Activated CD8-positive, alpha-beta memory T cell treated with anti-CD3 and anti-CD28 coated beads, Interleukin-2, amount 10 ng/mL, durations not matched to agents 7 days and 5 days (primary cell): ENCODE measurements around the gene ARF3. TPM values are rescaled to one million over a fixed set of nuclear protein-coding genes. Genes with fewer than 3 reads are reported as not detected.
A peak's percentile ranks its signal among the peaks of the same experiment; 100 is the strongest.

ENCODE experiments used
- ATAC-seq: fragments of 150-1000 bp; cut with Tn5 transposase; one replicate; pipeline ENCODE4 v1.10.0; 2021; ENCODE audit warnings: moderate library complexity
- CTCF ChIA-PET: fragments of 350-600 bp; sonication (Branson Sonifier 250); formaldehyde crosslinking; loops from one replicate; lab custom pipeline; 2021; ENCODE audit warnings: antibody characterized with exemption; lab: Charles Lee
- DNase-seq: peaks from one replicate; pipeline ENCODE4 v3.0.0-alpha.2; 2020
- H3K27ac Mint-ChIP-seq: one replicate; pipeline ENCODE4 v1.8.0; 2021; ENCODE audit warnings: mild to moderate bottlenecking, mixed read lengths
- H3K27me3 Mint-ChIP-seq: one replicate; pipeline ENCODE4 v1.8.0; 2021; ENCODE audit warnings: mixed read lengths
- H3K36me3 Mint-ChIP-seq: one replicate; pipeline ENCODE4 v1.8.0; 2021; ENCODE audit warnings: mild to moderate bottlenecking, mixed read lengths
- H3K4me1 Mint-ChIP-seq: one replicate; pipeline ENCODE4 v1.8.0; 2021; ENCODE audit warnings: mixed read lengths
- H3K4me3 Mint-ChIP-seq: one replicate; pipeline ENCODE4 v1.8.0; 2021; ENCODE audit warnings: mild to moderate bottlenecking, moderate library complexity, mixed read lengths
- H3K9me3 Mint-ChIP-seq: one replicate; pipeline ENCODE4 v1.8.0; 2022; ENCODE audit warnings: low read depth, mixed read lengths
- total RNA-seq, 2 experiments: library from RNA; stranded (reverse); gene quantifications; one replicate each; pipeline ENCODE4 v1.2.3, GENCODE V29; 2021

The ARF3 gene
- total RNA-seq, 2 experiments from 2014 or later = 89.4 to 118 TPM

GRCh38 chr12:48968467-48968866 is 11.2 kb upstream of the ARF3 start:
- no peak overlapping the region for H3K27ac Mint-ChIP-seq
- H3K36me3 Mint-ChIP-seq = peaks cover 2% of the 10 kb centered on the region
- no peaks in the 10 kb centered on the region for H3K9me3 Mint-ChIP-seq
- DNase-seq (no peak), ATAC-seq (no peak)
- H3K4me3 Mint-ChIP-seq = no peak overlapping the region
- peaks cover 33% of the 10 kb centered on the region for H3K4me1 Mint-ChIP-seq
- CTCF ChIA-PET = interaction anchor here (0.8 to 39.1 kb wide), 8 partner anchors 9 to 115 kb away, joined by 3 to 921 read pairs (median 4); partner anchors contain the start of genes ARF3, DDN and WNT1
- peaks cover 63% of the 10 kb centered on the region for H3K27me3 Mint-ChIP-seq

GRCh38 chr12:48967991-48968390 is 10.7 kb upstream of the ARF3 start:
- CTCF ChIA-PET = interaction anchor here (0.8 to 39.1 kb wide), 9 partner anchors 10 to 252 kb away, joined by 3 to 921 read pairs (median 3); partner anchors contain the start of genes ARF3, DDN and WNT1
- Mint-ChIP-seq H3K27ac (no peak overlapping the region), H3K4me1 (peaks cover 32% of the 10 kb centered on the region), H3K36me3 (peaks cover 2% of the 10 kb centered on the region), H3K4me3 (no peak overlapping the region), H3K27me3 (peaks cover 58% of the 10 kb centered on the region), H3K9me3 (no peaks in the 10 kb centered on the region)
- ATAC-seq (no peak), DNase-seq (no peak)

GRCh38 chr12:48966177-48966895 is 9.0 kb upstream of the ARF3 start:
- DNase-seq (no peak), ATAC-seq (no peak)
- no peak overlapping the region for H3K4me3 Mint-ChIP-seq
- H3K27me3 Mint-ChIP-seq = peaks cover 47% of the 10 kb centered on the region
- H3K36me3 Mint-ChIP-seq = peaks cover 2% of the 10 kb centered on the region
- H3K4me1 Mint-ChIP-seq = peaks cover 17% of the 10 kb centered on the region
- CTCF ChIA-PET = interaction anchor here (1.1 to 39.1 kb wide), 4 partner anchors 25 to 113 kb away, joined by 3 to 921 read pairs (median 4); partner anchors contain the start of genes DDN and WNT1
- H3K9me3 Mint-ChIP-seq = no peaks in the 10 kb centered on the region
- H3K27ac Mint-ChIP-seq = no peak overlapping the region

- Mint-ChIP-seq H3K27me3 (peaks cover 44% of the 10 kb centered on the region), H3K36me3 (no peaks in the 10 kb centered on the region), H3K27ac (no peak overlapping the region), H3K9me3 (no peaks in the 10 kb centered on the region), H3K4me3 (no peak overlapping the region), H3K4me1 (peaks cover 8% of the 10 kb centered on the region)
- ATAC-seq = no peak
- DNase-seq = no peak
- CTCF ChIA-PET = interaction anchor here (39.1 kb wide), 1 partner anchor 26 kb away, joined by 921 read pairs; the partner anchor contains the start of genes DDN and WNT1
Measured at GRCh38 chr12:48965298-48965838, 8.1 kb upstream of the ARF3 start.

- ATAC-seq = no peak
- CTCF ChIA-PET = interaction anchor here (1.2 to 39.1 kb wide), 3 partner anchors 9 to 29 kb away, joined by 3 to 921 read pairs (median 5); partner anchors contain the start of genes DDN and WNT1
- Mint-ChIP-seq H3K36me3 (no peaks in the 10 kb centered on the region), H3K4me1 (peaks cover 7% of the 10 kb centered on the region), H3K4me3 (no peak overlapping the region), H3K27ac (no peak overlapping the region), H3K9me3 (no peaks in the 10 kb centered on the region), H3K27me3 (peaks cover 27% of the 10 kb centered on the region)
- no peak for DNase-seq
Measured at GRCh38 chr12:48961801-48962200, 4.5 kb upstream of the ARF3 start.

- Mint-ChIP-seq H3K4me1 (peaks cover 9% of the 10 kb centered on the region), H3K27ac (no peak overlapping the region), H3K4me3 (no peak overlapping the region), H3K36me3 (no peaks in the 10 kb centered on the region), H3K9me3 (no peaks in the 10 kb centered on the region), H3K27me3 (peaks cover 27% of the 10 kb centered on the region)
- DNase-seq (no peak), ATAC-seq (no peak)
- CTCF ChIA-PET = interaction anchor here (1.2 to 39.1 kb wide), 3 partner anchors 9 to 30 kb away, joined by 3 to 921 read pairs (median 5); partner anchors contain the start of genes DDN and WNT1
Measured at GRCh38 chr12:48961331-48961730, 4.0 kb upstream of the ARF3 start.

- H3K27ac Mint-ChIP-seq = no peak overlapping the region
- no peaks in the 10 kb centered on the region for H3K9me3 Mint-ChIP-seq
- peaks cover 25% of the 10 kb centered on the region for H3K27me3 Mint-ChIP-seq
- no peak overlapping the region for H3K4me3 Mint-ChIP-seq
- DNase-seq = no peak
- CTCF ChIA-PET = interaction anchor here (39.1 kb wide), 1 partner anchor 30 kb away, joined by 921 read pairs; the partner anchor contains the start of genes DDN and WNT1
- ATAC-seq = no peak
- peaks cover 14% of the 10 kb centered on the region for H3K4me1 Mint-ChIP-seq
- peaks cover 4% of the 10 kb centered on the region for H3K36me3 Mint-ChIP-seq
Measured at GRCh38 chr12:48960834-48961233, 3.5 kb upstream of the ARF3 start.

- peaks cover 20% of the 10 kb centered on the region for H3K27me3 Mint-ChIP-seq
- H3K4me1 Mint-ChIP-seq = peaks cover 25% of the 10 kb centered on the region
- no peaks in the 10 kb centered on the region for H3K9me3 Mint-ChIP-seq
- H3K36me3 Mint-ChIP-seq = peaks cover 11% of the 10 kb centered on the region
- no peak for ATAC-seq
- no peak overlapping the region for H3K27ac Mint-ChIP-seq
- H3K4me3 Mint-ChIP-seq = peak overlapping the region; percentile 94
- no peak for DNase-seq
- CTCF ChIA-PET = interaction anchor here (0.8 to 39.1 kb wide), 12 partner anchors 11 to 276 kb away, joined by 3 to 921 read pairs (median 6); partner anchors contain the start of genes DDN, DDX23, KANSL2 and RND1
Measured at GRCh38 chr12:48958049-48958388, 732 bp upstream of the ARF3 start.

GRCh38 chr12:48956279-48957140 is 777 bp downstream of the ARF3 start:
- H3K36me3 Mint-ChIP-seq = peaks cover 16% of the 10 kb centered on the region
- no peak for DNase-seq
- H3K4me1 Mint-ChIP-seq = peaks cover 28% of the 10 kb centered on the region

GRCh38 chr12:48954841-48955501 is 2.3 kb downstream of the ARF3 start:
- Mint-ChIP-seq H3K36me3 (peaks cover 16% of the 10 kb centered on the region), H3K4me1 (peaks cover 28% of the 10 kb centered on the region), H3K4me3 (no peak overlapping the region), H3K27me3 (peaks cover 9% of the 10 kb centered on the region), H3K27ac (no peak overlapping the region), H3K9me3 (no peaks in the 10 kb centered on the region)
- CTCF ChIA-PET = interaction anchor here (3.3 to 39.1 kb wide), 2 partner anchors 36 to 102 kb away, joined by 30 to 921 read pairs; partner anchors contain the start of genes DDN, DDX23 and WNT1
- DNase-seq = no peak
- no peak for ATAC-seq

More at GRCh38 chr12:48956279-48957140, 777 bp downstream of the ARF3 start:
- CTCF ChIA-PET = interaction anchor here (1.0 to 39.1 kb wide), 13 partner anchors 12 to 142 kb away, joined by 3 to 921 read pairs (median 8); partner anchors contain the start of genes DDN, DDX23, FKBP11 and WNT1
- Mint-ChIP-seq H3K9me3 (no peaks in the 10 kb centered on the region), H3K4me3 (peak overlapping the region; percentile 94), H3K27me3 (peaks cover 18% of the 10 kb centered on the region), H3K27ac (peak overlapping the region; percentile 55)
- no peak for ATAC-seq

GRCh38 chr12:48954061-48954460 is 3.2 kb downstream of the ARF3 start:
- DNase-seq (no peak), ATAC-seq (no peak)
- H3K27ac Mint-ChIP-seq = no peak overlapping the region
- no peaks in the 10 kb centered on the region for H3K9me3 Mint-ChIP-seq
- CTCF ChIA-PET = interaction anchor here (1.2 to 39.1 kb wide), 3 partner anchors 14 to 37 kb away, joined by 3 to 921 read pairs (median 3); partner anchors contain the start of genes DDN and WNT1
- H3K36me3 Mint-ChIP-seq = peaks cover 16% of the 10 kb centered on the region
- peaks cover 28% of the 10 kb centered on the region for H3K4me1 Mint-ChIP-seq
- no peak overlapping the region for H3K4me3 Mint-ChIP-seq
- peaks cover 5% of the 10 kb centered on the region for H3K27me3 Mint-ChIP-seq

GRCh38 chr12:48952691-48953090 is 4.6 kb downstream of the ARF3 start:
- no peaks in the 10 kb centered on the region for H3K9me3 Mint-ChIP-seq
- ATAC-seq (no peak), DNase-seq (no peak)
- no peak overlapping the region for H3K4me3 Mint-ChIP-seq
- peaks cover 20% of the 10 kb centered on the region for H3K36me3 Mint-ChIP-seq
- H3K4me1 Mint-ChIP-seq = peaks cover 26% of the 10 kb centered on the region
- H3K27ac Mint-ChIP-seq = no peak overlapping the region
- CTCF ChIA-PET = interaction anchor here (0.9 to 39.1 kb wide), 7 partner anchors 9 to 61 kb away, joined by 3 to 921 read pairs (median 3); partner anchors contain the start of genes DDN and WNT1
- no peaks in the 10 kb centered on the region for H3K27me3 Mint-ChIP-seq
